GM12878 (cell line): ENCODE results near the gene HNRNPU. TPM values are rescaled to one million over a fixed set of nuclear protein-coding genes. Genes with fewer than 3 reads are reported as not detected.

Experiments used
- ATAC-seq: fragments of 200-7000 bp; cut with Tn5 transposase; 3 replicates; pipeline ENCODE4 v1.9.1; 2020; ENCODE audit warnings: mild to moderate bottlenecking, moderate library complexity
- BruUV-seq: library from RNA; stranded (reverse); fragments of 400-500 nt; replicated peaks from 2 replicates; lab custom pipeline; 2021; lab: Mats Ljungman, UMichigan
- CTCF ChIA-PET: fragments of 300-600 bp; sonication (Branson Sonifier 250); formaldehyde crosslinking; extraction: SDS; loops from one replicate; lab custom pipeline; 2021; ENCODE audit warnings: inconsistent platforms; lab: Yijun Ruan, JAX
- POLR2A ChIA-PET: fragments of 350-600 bp; formaldehyde crosslinking; extraction: SDS; loops from one replicate; lab custom pipeline; 2021; ENCODE audit warnings: inconsistent platforms; lab: Charles Lee
- RAD21 ChIA-PET: fragments of 300-600 bp; sonication (Branson Sonifier 250); formaldehyde crosslinking; loops from one replicate; lab custom pipeline; 2023; ENCODE audit warnings: antibody characterized with exemption; ENCODE audit not compliant: unreplicated experiment; lab: Charles Lee
- SMC1A ChIA-PET: fragments of 300-600 bp; sonication (Branson Sonifier 250); formaldehyde crosslinking; loops from one replicate; lab custom pipeline; 2023; ENCODE audit not compliant: unreplicated experiment, uncharacterized antibody; lab: Charles Lee
- DNase-seq: peaks from one replicate; pipeline ENCODE4 v3.0.0-alpha.2; 2011; ENCODE audit warnings: low read depth, low spot score
- FAIRE-seq: peaks from 3 replicates; lab custom pipeline; 2011; peaks lifted over from hg19 to GRCh38; lab: Jason Lieb, UNC
- H2AFZ ChIP-seq: 2 replicates; pipeline ENCODE4 v1.6.0; 2011; ENCODE audit warnings: low read depth, low read length, control low read depth; ENCODE audit not compliant: control insufficient read depth
- H3K27ac ChIP-seq: 2 replicates; pipeline ENCODE4 v1.5.1; 2011; ENCODE audit warnings: control low read depth; ENCODE audit not compliant: control insufficient read depth, insufficient read depth
- H3K27me3 ChIP-seq, 2 experiments: replicated peaks in 1 of 2; 2 replicates each; pipeline versions ENCODE4 v1.6.0 to v1.6.1; 2011; ENCODE audit warnings: low read length in 1 of 2; ENCODE audit not compliant: control insufficient read depth in 2 of 2, insufficient read depth in 2 of 2
- H3K36me3 ChIP-seq, 2 experiments: 2 replicates each; pipeline ENCODE4 v1.5.1; 2011; ENCODE audit warnings: low read length in 1 of 2; ENCODE audit not compliant: control insufficient read depth in 2 of 2, insufficient read depth in 2 of 2
- H3K4me1 ChIP-seq: 2 replicates; pipeline ENCODE4 v1.6.1; 2011; ENCODE audit warnings: mild to moderate bottlenecking, low read length, moderate library complexity, mixed read lengths; ENCODE audit not compliant: control insufficient read depth, insufficient read depth
- H3K4me2 ChIP-seq: 2 replicates; pipeline ENCODE4 v1.6.0; 2011; ENCODE audit warnings: control low read depth; ENCODE audit not compliant: control insufficient read depth, insufficient read depth
- H3K4me3 ChIP-seq: fragments of 200-600 bp; sonication (generic); 2 replicates; pipeline ENCODE4 v1.5.1; 2016
- H3K79me2 ChIP-seq: 2 replicates; pipeline ENCODE4 v1.6.0; 2011; ENCODE audit warnings: low read length; ENCODE audit not compliant: control insufficient read depth, insufficient read depth
- H3K9ac ChIP-seq: 2 replicates; pipeline ENCODE4 v1.8.0; 2011; ENCODE audit warnings: low read length, control low read depth, mixed read lengths; ENCODE audit not compliant: control insufficient read depth, insufficient read depth
- H3K9me3 ChIP-seq: replicated peaks from 3 replicates; pipeline ENCODE4 v1.5.1; 2011; ENCODE audit warnings: mild to moderate bottlenecking, low read length; ENCODE audit not compliant: control insufficient read depth, insufficient read depth
- H4K20me1 ChIP-seq: 2 replicates; pipeline ENCODE4 v1.6.0; 2011; ENCODE audit not compliant: control insufficient read depth, insufficient read depth
- ASH2L ChIP-seq: fragments of 300-600, 200-600 bp; sonication (generic); IDR thresholded peaks from 2 replicates; pipeline ENCODE4 v1.6.1; 2017; ENCODE audit warnings: low read depth, mild to moderate bottlenecking, borderline replicate concordance
- ATF7 ChIP-seq: fragments of 450-650 bp; IDR thresholded peaks from 2 replicates; pipeline ENCODE4 v1.6.1; 2016; ENCODE audit warnings: low read depth, mild to moderate bottlenecking
- BCL11A ChIP-seq: IDR thresholded peaks from 2 replicates; pipeline ENCODE4 v1.6.1; 2011; ENCODE audit warnings: low read depth, low read length
- MEF2B ChIP-seq: fragments of 450-650 bp; IDR thresholded peaks from 2 replicates; pipeline ENCODE4 v1.6.1; 2018; ENCODE audit warnings: mild to moderate bottlenecking, moderate library complexity; ENCODE audit not compliant: partially characterized antibody, poor library complexity, severe bottlenecking
- NBN ChIP-seq: fragments of 450-650 bp; IDR thresholded peaks from 2 replicates; pipeline ENCODE4 v1.6.1; 2016
- RBBP5 ChIP-seq: fragments of 200-600 bp; sonication (generic); conservative IDR thresholded peaks from 2 replicates; pipeline ENCODE4 v1.6.1; 2016
- ZNF207 ChIP-seq: fragments of 450-650 bp; IDR thresholded peaks from 2 replicates; pipeline ENCODE4 v1.6.1; 2014; ENCODE audit warnings: antibody characterized with exemption, mild to moderate bottlenecking, borderline replicate concordance
- ZZZ3 ChIP-seq: IDR thresholded peaks from 2 replicates; pipeline ENCODE4 v1.6.1; 2011; ENCODE audit warnings: low read depth; ENCODE audit not compliant: control insufficient read depth, insufficient read length
- WGBS: methylation state at CpG from one replicate; pipeline ENCODE4 v1.1.6; 2016; ENCODE audit warnings: low lambda C conversion rate; ENCODE audit not compliant: insufficient replicate concordance, insufficient coverage; ENCODE audit errors: missing lambda C conversion rate; 5-methylcytosine and 5-hydroxymethylcytosine counted together
- in situ Hi-C: fragments of 300-500 bp; cut with MboI; formaldehyde crosslinking; loops from 9 replicates; pipeline ENCODE4 v1.14.3; 2018; ENCODE audit warnings: mixed read lengths
- intact Hi-C: fragments of 100-400 bp; cut with micrococcal nuclease; formaldehyde crosslinking; loops from one replicate; pipeline ENCODE4 v1.14.2; 2022; ENCODE audit not compliant: unreplicated experiment
- polyA plus RNA-seq, 11 experiments: library from polyadenylated mRNA; depleted of rRNA in 4 of 11; unstranded in 6 of 11; stranded (reverse) in 5 of 11; fragments of >200 nt; fragmentation: Nextera tagmentation in 4 of 11; fragmentation: Illumina TruSeq in 1 of 11; extraction: Ambion mirVana in 4 of 11; extraction: Trizol in 1 of 11; gene quantifications; 1 replicate in 1 of 11; 2 replicates in 10 of 11; pipeline versions ENCODE4 v1.2.1 to v1.2.3, GENCODE V29; 2011 to 2016; ENCODE audit warnings: inconsistent platforms in 2 of 11, missing spikeins in 2 of 11, low read depth in 1 of 11
- total RNA-seq, 4 experiments: library from RNA; depleted of rRNA in 3 of 4; stranded (reverse); fragments of >200 nt in 3 of 4; fragmentation: Illumina TruSeq in 1 of 4; extraction: Trizol in 1 of 4; gene quantifications; 2 replicates each; pipeline versions ENCODE4 v1.2.1 to v1.2.3, GENCODE V29; 2013 to 2021
- TF ChIP-seq, protein P1 (sequence below): IDR thresholded peaks from 2 replicates; pipeline ENCODE4 v1.6.1; 2011; ENCODE audit warnings: mild to moderate bottlenecking, low read depth, low read length, moderate library complexity; ENCODE audit not compliant: insufficient replicate concordance

The HNRNPU gene
- total and polyA plus RNA-seq, 10 of the 15 experiments (the other 5 are each of a cell fraction or from before 2014, with no cell fraction given) = 163 to 569 (median 420) TPM

DNA sequence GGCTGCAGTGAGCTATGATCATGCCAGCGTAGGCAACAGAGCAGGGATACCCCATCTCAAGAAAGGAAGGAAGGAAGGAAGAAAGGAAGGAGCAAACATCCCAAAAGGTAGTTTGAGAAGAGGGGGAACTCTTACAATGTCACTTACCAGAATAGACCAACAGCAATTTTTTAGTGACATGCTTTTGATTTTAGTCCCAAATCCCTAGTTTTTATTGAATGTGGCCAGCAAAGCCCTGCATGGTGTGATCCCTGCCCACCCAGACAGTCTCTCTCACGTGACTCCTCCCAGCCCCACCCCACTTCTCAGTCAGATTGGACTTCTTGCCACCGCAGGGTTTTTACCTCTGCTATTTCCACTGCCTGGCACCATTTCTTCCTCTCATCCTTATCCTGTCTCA is 39.8 kb upstream of the HNRNPU start:
- ATAC-seq (no peak), DNase-seq (no peak), FAIRE-seq (no peak)
- Histone ChIP-seq H3K9me3 (no peaks in the 10 kb centered on the region), H2AFZ (no peak overlapping the region), H3K4me1 (no peaks in the 10 kb centered on the region), H3K4me2 (no peak overlapping the region), H3K36me3 (no peaks in the 10 kb centered on the region), H4K20me1 (no peaks in the 10 kb centered on the region), H3K9ac (no peak overlapping the region), H3K79me2 (no peaks in the 10 kb centered on the region), H3K27me3 (no peaks in the 10 kb centered on the region), H3K27ac (no peak overlapping the region), H3K4me3 (no peak overlapping the region)
- ChIA-PET RAD21 (no interaction called here), POLR2A (no interaction called here), SMC1A (interaction anchor here (0.6 kb wide), 1 partner anchor 18 kb away, joined by 3 read pairs; no protein-coding TSS in a partner anchor), CTCF (interaction anchor here (0.6 kb wide), 1 partner anchor 301 kb away, joined by 3 read pairs; no protein-coding TSS in a partner anchor)
- intact Hi-C loops = no loop called here
- in situ Hi-C loops = no loop called here
- WGBS = 31% methylated on average over 3 of the region's 3 CpGs
- BruUV-seq = no TSS peak
- no peak for TF ChIP-seq ZZZ3
- no peak for TF ChIP-seq BCL11A
- no peak for TF ChIP-seq ATF7
- TF ChIP-seq ASH2L = no peak
- TF ChIP-seq, protein P1, sequence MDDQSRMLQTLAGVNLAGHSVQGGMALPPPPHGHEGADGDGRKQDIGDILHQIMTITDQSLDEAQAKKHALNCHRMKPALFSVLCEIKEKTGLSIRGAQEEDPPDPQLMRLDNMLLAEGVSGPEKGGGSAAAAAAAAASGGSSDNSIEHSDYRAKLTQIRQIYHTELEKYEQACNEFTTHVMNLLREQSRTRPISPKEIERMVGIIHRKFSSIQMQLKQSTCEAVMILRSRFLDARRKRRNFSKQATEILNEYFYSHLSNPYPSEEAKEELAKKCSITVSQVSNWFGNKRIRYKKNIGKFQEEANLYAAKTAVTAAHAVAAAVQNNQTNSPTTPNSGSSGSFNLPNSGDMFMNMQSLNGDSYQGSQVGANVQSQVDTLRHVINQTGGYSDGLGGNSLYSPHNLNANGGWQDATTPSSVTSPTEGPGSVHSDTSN = no peak
- no peak for TF ChIP-seq RBBP5
- no peak for TF ChIP-seq MEF2B
- no peak for TF ChIP-seq ZNF207
- TF ChIP-seq NBN = no peak
